HCT116 (cell line): ENCODE measurements around the gene ANTXRL. TPM values are rescaled to one million over a fixed set of nuclear protein-coding genes. Genes with fewer than 3 reads are reported as not detected.

ENCODE experiments used
- ATAC-seq: fragments of 200-7000 bp; cut with Tn5 transposase; 2 replicates; pipeline ENCODE4 v1.9.1; 2020; ENCODE audit warnings: mild to moderate bottlenecking, moderate library complexity
- BruUV-seq: library from RNA; stranded (reverse); fragments of 400-500 nt; replicated peaks from 2 replicates; lab custom pipeline; 2021; lab: Mats Ljungman, UMichigan
- CTCF ChIA-PET: fragments of 300-600 bp; sonication (Branson Sonifier 250); formaldehyde crosslinking; loops from one replicate; lab custom pipeline; 2021; ENCODE audit warnings: antibody characterized with exemption; lab: Charles Lee
- POLR2A ChIA-PET: fragments of 300-600, 350-600 bp; sonication (Branson Sonifier 250); formaldehyde crosslinking; loops from one replicate; lab custom pipeline; 2021; ENCODE audit warnings: antibody characterized with exemption; lab: Charles Lee
- RAD21 ChIA-PET, 2 experiments: fragments of 300-600 bp; sonication (Branson Sonifier 250); formaldehyde crosslinking; loops; one replicate each; lab custom pipeline; 2023; ENCODE audit warnings: low total read pairs in 2 of 2; ENCODE audit not compliant: uncharacterized antibody in 2 of 2, unreplicated experiment in 2 of 2, low non-redundant PET in 1 of 2; lab: Charles Lee
- DNase-seq: peaks from one replicate; pipeline ENCODE4 v3.0.0-alpha.2; 2010; ENCODE audit warnings: low read depth, low spot score
- H2AFZ ChIP-seq: fragments of 200-600 bp; shearing (Covaris generic), sonication (generic); 2 replicates; pipeline ENCODE4 v1.6.1; 2017; ENCODE audit warnings: low read depth, mixed run types, mixed read lengths, antibody characterized with exemption, low read length; ENCODE audit not compliant: poor library complexity, severe bottlenecking
- H3K27ac ChIP-seq: 2 replicates; pipeline ENCODE4 v1.5.1; 2012; ENCODE audit warnings: low read depth, low read length
- H3K27me3 ChIP-seq: fragments of 200-600 bp; sonication (generic); 2 replicates; pipeline ENCODE4 v1.6.1; 2016; ENCODE audit warnings: mixed run types, low read length, mixed read lengths; ENCODE audit not compliant: insufficient read depth
- H3K36me3 ChIP-seq, 2 experiments: fragments of 200-500 bp in 1 of 2; fragments of 200-600 bp in 1 of 2; sonication (Bioruptor generic) in 1 of 2; sonication (generic) in 1 of 2; 2 replicates each; pipeline versions ENCODE4 v1.5.1 to v1.6.1; 2014 to 2016; ENCODE audit warnings: low read length in 2 of 2, inconsistent platforms in 1 of 2, mixed read lengths in 1 of 2, mixed run types in 1 of 2; ENCODE audit not compliant: insufficient read depth in 2 of 2, control insufficient read depth in 1 of 2
- H3K4me1 ChIP-seq, 2 experiments: fragments of 200-600 bp in 1 of 2; sonication (generic) in 1 of 2; 2 replicates each; pipeline versions ENCODE4 v1.5.1 to v1.6.1; 2012 to 2017; ENCODE audit warnings: low read length in 2 of 2, inconsistent platforms in 1 of 2, mild to moderate bottlenecking in 1 of 2, mixed read lengths in 1 of 2, mixed run types in 1 of 2, moderate library complexity in 1 of 2; ENCODE audit not compliant: insufficient read depth in 2 of 2, control insufficient read depth in 1 of 2
- H3K4me2 ChIP-seq: fragments of 200-600 bp; sonication (generic); 2 replicates; pipeline ENCODE4 v1.6.1; 2017; ENCODE audit warnings: mixed run types, low read length, mixed read lengths
- H3K4me3 ChIP-seq, 2 experiments: fragments of 200-600 bp in 1 of 2; sonication (generic) in 1 of 2; replicated peaks in 1 of 2; 2 replicates each; pipeline ENCODE4 v1.5.1; 2011 to 2016; ENCODE audit warnings: low read length in 2 of 2, control low read depth in 1 of 2, low read depth in 1 of 2, mild to moderate bottlenecking in 1 of 2, mixed read lengths in 1 of 2, mixed run types in 1 of 2
- H3K79me2 ChIP-seq: fragments of 200-600 bp; sonication (generic); 2 replicates; pipeline ENCODE4 v1.6.1; 2017; ENCODE audit warnings: mild to moderate bottlenecking, mixed run types, low read length, moderate library complexity, mixed read lengths; ENCODE audit not compliant: insufficient read depth
- H3K9ac ChIP-seq: fragments of 200-600 bp; sonication (generic); 2 replicates; pipeline ENCODE4 v1.6.1; 2016; ENCODE audit warnings: low read length, mixed read lengths
- H3K9me2 ChIP-seq: fragments of 200-600 bp; sonication (generic), shearing (Covaris generic); 2 replicates; pipeline ENCODE4 v1.6.1; 2017; ENCODE audit warnings: mixed run types, mild to moderate bottlenecking, moderate library complexity; ENCODE audit not compliant: insufficient read depth
- H3K9me3 ChIP-seq, 2 experiments: fragments of 200-500 bp in 1 of 2; fragments of 200-600 bp in 1 of 2; sonication (Bioruptor generic) in 1 of 2; sonication (generic) in 1 of 2; 2 replicates each; pipeline ENCODE4 v1.6.1; 2014 to 2017; ENCODE audit warnings: low read length in 2 of 2, mixed read lengths in 2 of 2, inconsistent platforms in 1 of 2, low read depth in 1 of 2, mild to moderate bottlenecking in 1 of 2, mixed run types in 1 of 2, moderate library complexity in 1 of 2; ENCODE audit not compliant: control insufficient read depth in 1 of 2, insufficient read depth in 1 of 2
- H4K20me1 ChIP-seq: fragments of 200-600 bp; sonication (generic), shearing (Covaris generic); 2 replicates; pipeline ENCODE4 v1.6.1; 2017; ENCODE audit warnings: mixed run types, mild to moderate bottlenecking, moderate library complexity; ENCODE audit not compliant: insufficient read depth
- ATF3 ChIP-seq: IDR thresholded peaks from 2 replicates; pipeline ENCODE4 v1.6.1; 2012
- CBX3 ChIP-seq: IDR thresholded peaks from 2 replicates; pipeline ENCODE4 v1.6.1; 2012; ENCODE audit warnings: low read depth
- EGR1 ChIP-seq: IDR thresholded peaks from 2 replicates; pipeline ENCODE4 v1.6.1; 2012; ENCODE audit warnings: low read depth
- ELF1 ChIP-seq: IDR thresholded peaks from 2 replicates; pipeline ENCODE4 v1.6.1; 2012; ENCODE audit warnings: low read depth, borderline replicate concordance
- EZH2phosphoT487 ChIP-seq: fragments of 200-600 bp; IDR thresholded peaks from 2 replicates; pipeline ENCODE4 v1.6.1; 2018; ENCODE audit warnings: antibody characterized with exemption, borderline replicate concordance
- JUND ChIP-seq: IDR thresholded peaks from 2 replicates; pipeline ENCODE4 v1.6.1; 2012
- POLR2A ChIP-seq: IDR thresholded peaks from 2 replicates; pipeline ENCODE4 v1.7.0; 2011; ENCODE audit warnings: borderline replicate concordance; ENCODE audit not compliant: insufficient read depth, insufficient read length; ENCODE audit errors: extremely low read depth
- SP1 ChIP-seq: IDR thresholded peaks from 2 replicates; pipeline ENCODE4 v1.6.1; 2012; ENCODE audit warnings: low read depth
- SRF ChIP-seq: IDR thresholded peaks from 2 replicates; pipeline ENCODE4 v1.6.1; 2012; ENCODE audit warnings: low read depth
- TCF7L2 ChIP-seq: IDR thresholded peaks from 2 replicates; pipeline ENCODE4 v1.7.0; 2011; ENCODE audit warnings: borderline replicate concordance, inconsistent platforms; ENCODE audit not compliant: insufficient read depth, insufficient read length; ENCODE audit errors: extremely low read depth
- ZBTB33 ChIP-seq: IDR thresholded peaks from 2 replicates; pipeline ENCODE4 v1.6.1; 2011; ENCODE audit warnings: mild to moderate bottlenecking, low read length, moderate library complexity; ENCODE audit not compliant: insufficient replicate concordance; ENCODE audit errors: extremely low read depth
- ZNF274 ChIP-seq: fragments of 200-500 bp; sonication (Bioruptor generic); IDR thresholded peaks from 2 replicates; pipeline ENCODE4 v1.6.1; 2014; ENCODE audit warnings: mild to moderate bottlenecking, low read depth, low read length, inconsistent platforms
- intact Hi-C: fragments of 100-400 bp; cut with micrococcal nuclease; formaldehyde crosslinking; loops from 2 replicates; pipeline ENCODE4 v1.10.0; 2022
- total RNA-seq: library from RNA; stranded (reverse); gene quantifications from one replicate; pipeline ENCODE4 v1.2.1, GENCODE V29; 2021; ENCODE audit not compliant: unreplicated experiment
- TF ChIP-seq, protein P1 (sequence below): IDR thresholded peaks from 2 replicates; pipeline ENCODE4 v1.6.1; 2012; ENCODE audit warnings: low read depth

The ANTXRL gene
- total RNA-seq, 1 experiment from 2014 or later = not detected

DNA sequence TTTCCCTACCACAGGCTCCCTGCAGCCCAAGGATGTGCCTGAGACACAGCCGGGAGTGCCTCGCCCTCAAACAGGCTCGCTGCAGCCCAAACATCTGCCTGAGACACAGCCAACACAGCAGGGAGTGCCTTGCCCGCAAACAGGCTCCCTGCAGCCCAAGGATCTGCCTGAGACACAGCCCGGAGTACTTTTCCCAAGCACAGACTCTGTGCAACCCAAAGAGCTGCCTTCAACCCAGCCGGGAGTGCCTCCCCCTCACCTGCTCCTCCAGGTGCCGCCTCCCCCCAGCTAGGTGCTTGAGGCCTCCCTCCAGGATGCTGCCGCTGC is 42.9 kb downstream of the ANTXRL start:
- no peak for TF ChIP-seq POLR2A
- no peak for TF ChIP-seq TCF7L2
- no peak for TF ChIP-seq ELF1
- TF ChIP-seq EZH2phosphoT487 = no peak
- TF ChIP-seq SP1 = no peak
- no peak for TF ChIP-seq SRF
- no peak for TF ChIP-seq JUND
- TF ChIP-seq CBX3 = no peak
- no peak for TF ChIP-seq ATF3
- TF ChIP-seq EGR1 = no peak
- TF ChIP-seq, protein P1, sequence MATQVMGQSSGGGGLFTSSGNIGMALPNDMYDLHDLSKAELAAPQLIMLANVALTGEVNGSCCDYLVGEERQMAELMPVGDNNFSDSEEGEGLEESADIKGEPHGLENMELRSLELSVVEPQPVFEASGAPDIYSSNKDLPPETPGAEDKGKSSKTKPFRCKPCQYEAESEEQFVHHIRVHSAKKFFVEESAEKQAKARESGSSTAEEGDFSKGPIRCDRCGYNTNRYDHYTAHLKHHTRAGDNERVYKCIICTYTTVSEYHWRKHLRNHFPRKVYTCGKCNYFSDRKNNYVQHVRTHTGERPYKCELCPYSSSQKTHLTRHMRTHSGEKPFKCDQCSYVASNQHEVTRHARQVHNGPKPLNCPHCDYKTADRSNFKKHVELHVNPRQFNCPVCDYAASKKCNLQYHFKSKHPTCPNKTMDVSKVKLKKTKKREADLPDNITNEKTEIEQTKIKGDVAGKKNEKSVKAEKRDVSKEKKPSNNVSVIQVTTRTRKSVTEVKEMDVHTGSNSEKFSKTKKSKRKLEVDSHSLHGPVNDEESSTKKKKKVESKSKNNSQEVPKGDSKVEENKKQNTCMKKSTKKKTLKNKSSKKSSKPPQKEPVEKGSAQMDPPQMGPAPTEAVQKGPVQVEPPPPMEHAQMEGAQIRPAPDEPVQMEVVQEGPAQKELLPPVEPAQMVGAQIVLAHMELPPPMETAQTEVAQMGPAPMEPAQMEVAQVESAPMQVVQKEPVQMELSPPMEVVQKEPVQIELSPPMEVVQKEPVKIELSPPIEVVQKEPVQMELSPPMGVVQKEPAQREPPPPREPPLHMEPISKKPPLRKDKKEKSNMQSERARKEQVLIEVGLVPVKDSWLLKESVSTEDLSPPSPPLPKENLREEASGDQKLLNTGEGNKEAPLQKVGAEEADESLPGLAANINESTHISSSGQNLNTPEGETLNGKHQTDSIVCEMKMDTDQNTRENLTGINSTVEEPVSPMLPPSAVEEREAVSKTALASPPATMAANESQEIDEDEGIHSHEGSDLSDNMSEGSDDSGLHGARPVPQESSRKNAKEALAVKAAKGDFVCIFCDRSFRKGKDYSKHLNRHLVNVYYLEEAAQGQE = no peak
- no peak for TF ChIP-seq ZBTB33
- TF ChIP-seq ZNF274 = no peak
- TF ChIP-seq, all 23 proteins: peak for 0
- Histone ChIP-seq H2AFZ (no peak overlapping the region), H4K20me1 (no peaks in the 10 kb centered on the region), H3K36me3 (no peaks in the 10 kb centered on the region), H3K4me3 (no peak overlapping the region), H3K4me2 (no peak overlapping the region), H3K9ac (no peak overlapping the region), H3K4me1 (no peaks in the 10 kb centered on the region), H3K27ac (no peak overlapping the region), H3K9me2 (no peaks in the 10 kb centered on the region), H3K27me3 (no peaks in the 10 kb centered on the region), H3K9me3 (no peaks in the 10 kb centered on the region), H3K79me2 (no peaks in the 10 kb centered on the region)
- intact Hi-C loops = no loop called here
- ChIA-PET RAD21 (no interaction called here), CTCF (no interaction called here), POLR2A (no interaction called here)
- ATAC-seq = no peak
- DNase-seq = no peak
- no TSS peak for BruUV-seq
